GM12878 (cell line): Measurements from ENCODE around the gene TUBB3.

Experiments
- BMI1 ChIP-seq: fragments of 450-650 bp; IDR thresholded peaks from 2 replicates; pipeline ENCODE4 v1.6.1; 2016; ENCODE audit warnings: mild to moderate bottlenecking, moderate library complexity, borderline replicate concordance
- CTCF ChIP-seq, 3 experiments: IDR thresholded peaks in 2 of 3; conservative IDR thresholded peaks in 1 of 3; 2 replicates each; pipeline ENCODE4 v1.5.1; 2011; ENCODE audit warnings: low read depth in 3 of 3, low read length in 3 of 3, mild to moderate bottlenecking in 3 of 3, control low read depth in 2 of 3, moderate library complexity in 2 of 3, inconsistent platforms in 1 of 3, mixed read lengths in 1 of 3; ENCODE audit not compliant: control insufficient read depth in 2 of 3, insufficient read depth in 1 of 3; ENCODE audit errors: extremely low read depth in 1 of 3
- FOXK2 ChIP-seq: fragments of 450-650 bp; IDR thresholded peaks from 2 replicates; pipeline ENCODE4 v1.6.1; 2017; ENCODE audit warnings: mild to moderate bottlenecking, moderate library complexity
- FOXM1 ChIP-seq: IDR thresholded peaks from 2 replicates; pipeline ENCODE4 v1.6.1; 2012; ENCODE audit warnings: low read depth, mild to moderate bottlenecking, inconsistent platforms, low read length, moderate library complexity
- POLR2AphosphoS2 ChIP-seq: IDR thresholded peaks from 2 replicates; pipeline ENCODE4 v1.6.1; 2011; ENCODE audit warnings: low read depth, mild to moderate bottlenecking, low read length, improper control_type of control experiment, moderate library complexity
- POLR2AphosphoS5 ChIP-seq: IDR thresholded peaks from 2 replicates; pipeline ENCODE4 v1.6.1; 2011; ENCODE audit warnings: mild to moderate bottlenecking, low read length, inconsistent platforms
- RAD51 ChIP-seq: fragments of 450-650 bp; IDR thresholded peaks from 2 replicates; pipeline ENCODE4 v1.6.1; 2016; ENCODE audit warnings: moderate library complexity, mild to moderate bottlenecking, inconsistent platforms
- RB1 ChIP-seq: fragments of 450-650 bp; formaldehyde crosslinking; IDR thresholded peaks from 2 replicates; pipeline ENCODE4 v1.6.1; 2017; ENCODE audit warnings: mild to moderate bottlenecking, borderline replicate concordance
- SRF ChIP-seq, 2 experiments: IDR thresholded peaks; 2 replicates each; pipeline ENCODE4 v1.6.1; 2011; ENCODE audit warnings: low read depth in 2 of 2, low read length in 2 of 2, mild to moderate bottlenecking in 1 of 2, moderate library complexity in 1 of 2

DNA sequence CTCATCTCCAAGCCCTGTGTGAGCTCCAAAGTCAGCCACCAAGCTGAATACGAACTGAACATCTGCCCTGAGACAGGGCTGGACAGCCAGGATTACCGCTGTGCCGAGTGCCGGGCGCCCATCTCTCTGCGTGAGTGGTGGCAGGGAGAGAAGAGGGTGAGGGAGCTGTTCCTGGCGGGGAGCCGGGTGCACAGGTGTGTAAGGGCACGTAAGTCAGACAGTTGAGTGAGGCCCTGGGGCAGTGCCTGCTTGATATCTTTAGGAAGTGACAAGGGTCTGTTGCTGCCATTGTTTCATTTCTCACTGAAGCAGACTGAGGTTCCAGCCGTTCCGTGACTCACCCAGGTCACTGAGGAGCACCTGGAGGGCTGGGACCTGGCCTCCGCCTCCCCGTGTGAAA lies 37.8 kb downstream of the TUBB3 start:
- TF ChIP-seq CTCF (IDR thresholded peaks at IDR 0.05 in 2 of 3, conservative IDR thresholded peaks at IDR 0.05 in 1 of 3; ENCODE audit: control insufficient read depth in 2 of 3, extremely low read depth in 1 of 3, insufficient read depth in 1 of 3, low read depth in 3 of 3, low read length in 3 of 3) (no peak), RB1 (no peak), BMI1 (no peak), SRF (IDR thresholded peaks at IDR 0.05; ENCODE audit: low read depth in 2 of 2, low read length in 2 of 2) (no peak), FOXK2 (no peak), POLR2AphosphoS2 (no peak), FOXM1 (no peak), POLR2AphosphoS5 (no peak), RAD51 (no peak)
